GM10266 (cell line): ENCODE results near the gene DDN.

Experiments used
- DNase-seq: peaks from one replicate; pipeline ENCODE4 v3.0.0; 2012; ENCODE audit errors: extremely low spot score
- TF ChIP-seq, protein P1 (sequence below): IDR thresholded peaks from 2 replicates; pipeline ENCODE4 v1.5.1; 2012; ENCODE audit warnings: mild to moderate bottlenecking, low read depth; ENCODE audit not compliant: control insufficient read depth, insufficient read depth; ENCODE audit errors: missing control alignments

Gene DDN

DNA sequence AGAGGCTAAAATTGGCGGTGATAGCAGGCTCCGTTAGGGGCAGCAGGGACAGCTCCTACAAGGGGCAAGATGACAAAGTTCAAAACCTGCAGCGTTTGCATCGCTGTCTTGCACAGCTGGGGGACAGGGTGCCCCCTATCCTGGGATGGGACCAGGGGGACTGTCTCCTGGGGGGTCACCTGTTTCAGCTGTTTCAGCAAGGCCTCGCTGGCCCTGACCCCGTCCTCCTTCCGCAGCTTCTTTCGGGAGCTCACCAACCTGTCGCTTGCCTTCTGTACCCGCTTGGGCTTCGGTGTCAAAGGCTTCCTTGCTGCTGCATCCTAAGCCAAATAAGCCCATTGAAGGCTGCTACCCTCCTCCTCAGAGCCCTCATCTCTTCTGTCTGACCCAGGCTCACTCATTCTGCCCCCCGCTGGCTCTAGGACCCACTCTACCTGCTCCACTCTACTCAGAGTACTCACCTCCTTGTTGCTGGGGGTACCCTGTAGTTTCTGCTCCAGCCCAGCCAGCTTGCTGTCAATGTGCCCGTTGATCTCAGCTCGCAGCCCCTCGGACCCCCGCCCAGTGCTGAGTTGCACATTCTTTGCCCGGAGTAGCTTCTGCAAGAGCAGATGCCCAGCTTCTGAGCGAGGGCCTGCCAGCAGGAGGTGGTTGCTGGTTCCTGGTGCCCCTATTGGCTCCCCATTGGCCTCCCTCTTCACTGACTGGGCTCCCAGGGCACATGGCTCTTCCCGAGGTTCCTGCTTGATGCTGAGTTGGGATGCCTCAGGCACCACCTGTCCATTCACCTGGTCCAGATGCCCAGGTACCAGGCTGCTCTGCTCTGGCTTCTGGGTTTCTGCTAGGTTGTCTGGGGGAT is 31.8 kb upstream of the DDN start:
- no peak for DNase-seq
- TF ChIP-seq, protein P1, sequence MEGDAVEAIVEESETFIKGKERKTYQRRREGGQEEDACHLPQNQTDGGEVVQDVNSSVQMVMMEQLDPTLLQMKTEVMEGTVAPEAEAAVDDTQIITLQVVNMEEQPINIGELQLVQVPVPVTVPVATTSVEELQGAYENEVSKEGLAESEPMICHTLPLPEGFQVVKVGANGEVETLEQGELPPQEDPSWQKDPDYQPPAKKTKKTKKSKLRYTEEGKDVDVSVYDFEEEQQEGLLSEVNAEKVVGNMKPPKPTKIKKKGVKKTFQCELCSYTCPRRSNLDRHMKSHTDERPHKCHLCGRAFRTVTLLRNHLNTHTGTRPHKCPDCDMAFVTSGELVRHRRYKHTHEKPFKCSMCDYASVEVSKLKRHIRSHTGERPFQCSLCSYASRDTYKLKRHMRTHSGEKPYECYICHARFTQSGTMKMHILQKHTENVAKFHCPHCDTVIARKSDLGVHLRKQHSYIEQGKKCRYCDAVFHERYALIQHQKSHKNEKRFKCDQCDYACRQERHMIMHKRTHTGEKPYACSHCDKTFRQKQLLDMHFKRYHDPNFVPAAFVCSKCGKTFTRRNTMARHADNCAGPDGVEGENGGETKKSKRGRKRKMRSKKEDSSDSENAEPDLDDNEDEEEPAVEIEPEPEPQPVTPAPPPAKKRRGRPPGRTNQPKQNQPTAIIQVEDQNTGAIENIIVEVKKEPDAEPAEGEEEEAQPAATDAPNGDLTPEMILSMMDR = no peak

GRCh38 chr12:49030119-49030518 is 30.9 kb upstream of the DDN start:
- TF ChIP-seq, protein P1 = no peak
- no peak for DNase-seq

- no peak for DNase-seq
Observed at GRCh38 chr12:49028666-49029275, 29.6 kb upstream of the DDN start.

DNA sequence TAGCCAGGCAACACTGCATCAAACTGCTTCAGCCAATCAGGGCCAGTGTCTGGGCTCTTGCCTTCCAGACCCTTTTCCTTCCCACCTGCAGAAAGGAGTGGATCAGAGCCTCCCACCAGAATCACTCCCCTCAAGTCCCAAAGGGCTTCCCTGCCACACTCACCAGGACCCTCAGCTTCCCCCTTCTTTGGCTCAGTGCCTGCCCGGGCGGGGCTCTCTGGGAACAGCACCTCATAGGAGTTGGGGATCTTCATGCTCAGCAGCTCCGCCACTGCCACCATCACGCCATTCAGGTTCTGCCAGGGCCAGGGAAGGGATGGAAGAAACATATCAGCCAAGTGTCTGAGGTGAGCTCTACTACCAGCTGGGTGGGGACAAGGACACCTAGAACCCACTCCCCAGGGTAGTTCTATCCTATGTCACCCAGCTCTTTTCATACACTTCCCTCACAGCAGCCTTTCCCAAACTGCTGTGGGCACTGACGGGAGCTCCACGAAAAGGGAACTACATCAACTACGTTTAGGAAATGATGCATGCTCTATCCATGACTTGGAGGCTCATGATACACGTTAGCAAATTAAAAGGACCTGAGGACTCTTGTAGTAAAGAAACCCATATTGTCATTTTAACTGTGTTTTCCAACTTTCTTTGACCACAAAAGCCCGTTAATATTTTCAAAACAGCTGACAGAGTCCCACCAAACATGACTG is 28.8 kb upstream of the DDN start:
- DNase-seq = no peak
- TF ChIP-seq, protein P1 = no peak

More at GRCh38 chr12:49028666-49029275, 29.6 kb upstream of the DDN start:
- TF ChIP-seq, protein P1 = no peak

GRCh38 chr12:49026678-49027480 is 27.7 kb upstream of the DDN start:
- no peak for DNase-seq
- TF ChIP-seq, protein P1 = no peak

GRCh38 chr12:49026101-49026500 is 26.9 kb upstream of the DDN start:
- DNase-seq = no peak
- TF ChIP-seq, protein P1 = no peak
